Measurements from ENCODE around the gene TSC1.

Gene TSC1

DNA sequence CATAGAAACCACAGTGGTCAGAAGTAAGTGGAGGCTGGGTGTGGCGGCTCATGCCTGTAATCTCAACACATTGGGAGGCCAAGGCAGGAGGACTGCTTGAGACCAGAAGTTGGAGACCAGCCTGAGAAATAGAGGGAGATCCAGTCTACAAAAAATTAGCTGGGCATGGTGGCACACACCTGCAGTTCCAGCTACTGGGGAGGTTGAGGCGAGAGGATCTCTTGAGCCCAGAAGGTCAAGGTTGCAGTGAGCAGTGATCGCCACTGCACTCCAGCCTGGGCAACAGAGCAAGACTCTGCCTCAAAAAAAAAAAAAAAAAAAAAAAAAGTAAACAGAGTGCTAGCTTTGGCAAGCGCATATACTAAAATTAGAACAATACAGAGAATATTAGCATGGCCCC is 90.9 kb downstream of the TSC1 start:
- H3K27ac ChIP-seq, result no peak overlapping the region
- TF ChIP-seq, protein P1, sequence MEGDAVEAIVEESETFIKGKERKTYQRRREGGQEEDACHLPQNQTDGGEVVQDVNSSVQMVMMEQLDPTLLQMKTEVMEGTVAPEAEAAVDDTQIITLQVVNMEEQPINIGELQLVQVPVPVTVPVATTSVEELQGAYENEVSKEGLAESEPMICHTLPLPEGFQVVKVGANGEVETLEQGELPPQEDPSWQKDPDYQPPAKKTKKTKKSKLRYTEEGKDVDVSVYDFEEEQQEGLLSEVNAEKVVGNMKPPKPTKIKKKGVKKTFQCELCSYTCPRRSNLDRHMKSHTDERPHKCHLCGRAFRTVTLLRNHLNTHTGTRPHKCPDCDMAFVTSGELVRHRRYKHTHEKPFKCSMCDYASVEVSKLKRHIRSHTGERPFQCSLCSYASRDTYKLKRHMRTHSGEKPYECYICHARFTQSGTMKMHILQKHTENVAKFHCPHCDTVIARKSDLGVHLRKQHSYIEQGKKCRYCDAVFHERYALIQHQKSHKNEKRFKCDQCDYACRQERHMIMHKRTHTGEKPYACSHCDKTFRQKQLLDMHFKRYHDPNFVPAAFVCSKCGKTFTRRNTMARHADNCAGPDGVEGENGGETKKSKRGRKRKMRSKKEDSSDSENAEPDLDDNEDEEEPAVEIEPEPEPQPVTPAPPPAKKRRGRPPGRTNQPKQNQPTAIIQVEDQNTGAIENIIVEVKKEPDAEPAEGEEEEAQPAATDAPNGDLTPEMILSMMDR (conservative IDR thresholded peaks at IDR 0.05), result no peak
- TF ChIP-seq ZFX (IDR thresholded peaks at IDR 0.05), result no peak

DNA sequence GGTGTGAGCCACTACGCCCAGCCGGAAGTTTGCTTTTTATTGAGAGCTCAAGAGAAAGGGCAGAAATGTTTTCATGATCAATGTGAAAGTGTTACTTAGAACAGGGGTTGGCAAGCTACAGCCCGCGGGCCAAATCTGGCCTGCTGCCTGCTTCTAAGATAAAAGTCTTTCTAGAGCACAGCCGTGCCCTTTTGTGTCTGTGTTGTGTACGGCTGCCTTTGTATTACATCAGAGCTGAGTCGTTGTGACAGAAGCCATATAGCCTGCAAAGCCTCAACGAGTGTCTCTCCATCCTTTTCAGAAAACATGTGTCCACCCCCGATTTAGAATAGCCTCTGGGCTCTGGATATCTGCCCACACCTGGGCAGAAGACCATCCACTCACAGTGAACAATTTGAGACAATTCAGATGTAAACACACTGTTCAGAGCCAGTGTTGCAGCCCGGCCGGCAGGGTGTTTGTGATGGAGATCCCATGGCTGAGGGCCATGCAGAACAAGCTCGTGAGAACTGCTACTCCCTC is 95.2 kb downstream of the TSC1 start:
- no peak overlapping the region for H3K27ac ChIP-seq
- TF ChIP-seq, protein P1 (conservative IDR thresholded peaks at IDR 0.05), result no peak
- TF ChIP-seq ZFX (IDR thresholded peaks at IDR 0.05), result no peak

- no peak overlapping the region for H3K27ac ChIP-seq
- TF ChIP-seq, protein P1 (conservative IDR thresholded peaks at IDR 0.05), result no peak
- TF ChIP-seq ZFX (IDR thresholded peaks at IDR 0.05), result no peak
Measured at GRCh38 chr9:132846918-132847515, 97.4 kb downstream of the TSC1 start.

GRCh38 chr9:132846109-132846917 is 98.1 kb downstream of the TSC1 start:
- no peak overlapping the region for H3K27ac ChIP-seq
- TF ChIP-seq ZFX (IDR thresholded peaks at IDR 0.05), result no peak
- TF ChIP-seq, protein P1 (conservative IDR thresholded peaks at IDR 0.05), result no peak

DNA sequence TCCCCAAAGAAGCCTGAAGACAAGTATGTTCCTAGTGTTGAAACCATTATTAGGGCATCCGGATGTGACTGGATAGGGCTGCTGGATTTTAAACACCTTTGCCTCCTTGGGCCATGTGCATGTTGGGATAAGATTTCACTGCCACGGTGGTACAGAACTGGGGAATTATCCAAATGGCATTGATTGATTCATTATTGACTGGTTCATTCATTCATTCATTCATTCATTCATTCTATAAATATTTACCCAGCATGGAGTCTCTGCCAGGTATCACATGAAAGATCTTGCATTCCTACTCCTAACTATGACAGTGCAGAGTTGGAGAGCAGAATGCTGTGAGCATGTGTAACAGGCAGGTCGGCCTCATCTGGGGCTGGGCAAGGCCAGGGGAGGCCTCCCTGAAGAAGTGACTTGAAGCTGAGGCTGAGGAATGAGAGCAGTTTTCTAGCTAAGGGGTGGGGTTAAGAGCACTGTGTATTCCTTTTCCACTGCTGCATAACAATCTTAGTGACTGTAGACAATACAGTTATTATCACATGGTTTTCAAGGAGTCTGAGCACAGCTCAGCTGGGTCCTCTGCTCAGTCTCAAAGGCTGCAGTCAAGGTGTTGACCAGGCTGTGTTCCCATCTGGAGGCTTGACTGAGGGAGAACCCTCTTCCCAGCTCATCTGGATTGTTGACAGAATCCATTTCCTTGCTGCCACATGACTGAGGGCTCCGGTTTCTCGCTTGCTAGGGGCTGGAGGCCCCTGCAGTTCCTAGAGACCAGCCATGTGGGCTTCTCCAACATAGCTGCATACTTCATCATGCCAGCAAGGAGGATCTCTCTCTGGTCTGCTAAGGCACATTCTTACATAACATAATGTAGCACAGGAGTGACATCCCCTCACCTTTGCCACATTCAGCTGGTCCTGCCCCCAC is 102.0 kb downstream of the TSC1 start:
- TF ChIP-seq, protein P1 (conservative IDR thresholded peaks at IDR 0.05), result no peak
- no peak for TF ChIP-seq ZFX (IDR thresholded peaks at IDR 0.05)
- no peak overlapping the region for H3K27ac ChIP-seq
